Measurements from ENCODE around the gene ITPRIP.

Gene ITPRIP

DNA sequence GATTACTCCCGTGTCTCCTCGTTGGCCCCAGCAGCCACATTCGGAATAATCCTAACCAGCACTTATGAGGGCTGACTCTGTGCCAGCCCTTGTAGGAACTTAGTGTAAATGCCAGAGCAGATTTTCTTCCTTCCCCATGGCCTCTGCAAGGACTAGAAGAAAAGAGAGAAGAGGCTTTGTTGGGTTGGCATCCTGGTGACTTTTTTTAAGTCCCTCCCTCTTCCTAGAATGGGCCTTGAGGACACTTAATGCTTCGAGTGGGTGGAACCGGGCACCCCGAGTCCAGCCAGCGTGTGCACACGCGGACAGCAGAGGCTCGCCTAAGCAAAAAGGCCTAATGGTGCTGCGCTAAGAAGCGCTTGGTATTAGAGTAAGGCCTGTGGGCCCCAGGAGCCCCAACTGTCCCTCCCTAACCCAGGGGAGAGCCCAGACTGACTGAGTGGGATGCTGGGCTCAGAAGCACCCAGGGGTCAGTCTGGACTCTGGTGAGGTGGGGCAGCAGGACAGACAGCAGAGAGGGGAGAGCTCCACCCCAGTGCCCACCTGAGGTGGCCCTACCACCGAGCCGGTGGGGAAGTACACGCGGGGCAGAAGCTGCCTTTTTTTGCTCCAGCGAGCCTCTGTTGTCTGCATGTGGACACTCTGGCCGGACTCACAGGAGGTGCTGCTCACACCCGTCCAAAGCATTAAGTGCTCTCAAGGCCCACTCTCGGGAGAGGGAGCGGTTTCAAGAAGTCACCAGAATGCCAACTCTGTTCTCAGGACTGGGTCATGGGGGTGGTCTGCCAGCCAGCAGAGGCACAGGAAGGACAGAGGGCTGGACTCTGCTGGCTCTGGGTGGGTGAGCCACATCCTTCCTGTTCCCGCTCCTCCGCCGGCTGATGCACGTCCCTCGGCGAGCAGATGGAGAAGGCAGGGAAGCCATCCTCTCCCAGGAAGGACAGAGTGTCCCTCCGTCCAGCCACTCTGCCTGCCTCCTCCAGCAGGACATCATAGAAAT lies 12.5 kb downstream of the ITPRIP start:
- no peaks in the 10 kb centered on the region for H3K27me3 ChIP-seq (ENCODE audit: control insufficient read depth in 1 of 2, insufficient read depth in 2 of 2, low read length in 2 of 2)
- no peaks in the 10 kb centered on the region for H3K9me3 ChIP-seq (ENCODE audit: control insufficient read depth in 2 of 2, low read length in 2 of 2)
- H3K4me3 ChIP-seq (ENCODE audit: low read length in 2 of 2): peak overlapping the region in 1 of 2 donors; percentile 22
- peak overlapping the region; percentile 23 to 29 for H3K9ac ChIP-seq (ENCODE audit: low read length in 2 of 2)
- H3K4me1 ChIP-seq (ENCODE audit: control insufficient read depth, insufficient read depth, low read length): peaks cover 87% of the 10 kb centered on the region
- peaks cover 0 to 2% of the 10 kb centered on the region in 2 donors for H3K36me3 ChIP-seq (ENCODE audit: control insufficient read depth in 2 of 2, insufficient read depth in 2 of 2, low read length in 2 of 2)
- peak overlapping the region; percentile 58 for H3K27ac ChIP-seq (ENCODE audit: low read length)

DNA sequence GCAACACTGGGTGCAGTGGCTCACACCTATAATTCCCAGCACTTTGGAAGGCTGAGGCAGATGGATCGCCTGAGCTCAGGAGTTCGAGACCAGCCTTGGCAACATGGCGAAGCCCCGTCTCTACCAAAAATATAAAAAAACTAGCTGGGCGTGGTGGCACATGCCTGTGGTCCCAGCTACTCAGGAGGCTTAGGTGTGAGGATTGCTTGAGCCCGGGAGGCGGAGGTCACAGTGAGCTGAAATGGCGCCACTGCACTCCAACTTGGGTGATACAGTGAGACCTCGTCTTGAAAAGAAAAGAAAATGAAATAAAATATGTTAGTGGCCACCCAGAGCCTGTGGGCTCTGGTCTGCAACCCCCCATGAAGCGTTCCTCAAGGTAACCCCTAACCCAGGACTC lies 13.3 kb downstream of the ITPRIP start:
- Histone ChIP-seq H3K4me1 (ENCODE audit: control insufficient read depth, insufficient read depth, low read length) (peaks cover 82% of the 10 kb centered on the region), H3K9me3 (ENCODE audit: control insufficient read depth in 2 of 2, low read length in 2 of 2) (no peaks in the 10 kb centered on the region), H3K27ac (ENCODE audit: low read length) (peak overlapping the region; percentile 58), H3K9ac (ENCODE audit: low read length in 2 of 2) (peak overlapping the region in 1 of 2 donors; percentile 23), H3K27me3 (ENCODE audit: control insufficient read depth in 1 of 2, insufficient read depth in 2 of 2, low read length in 2 of 2) (no peaks in the 10 kb centered on the region), H3K36me3 (ENCODE audit: control insufficient read depth in 2 of 2, insufficient read depth in 2 of 2, low read length in 2 of 2) (peaks cover 0 to 2% of the 10 kb centered on the region in 2 donors), H3K4me3 (ENCODE audit: low read length in 2 of 2) (no peak overlapping the region)

DNA sequence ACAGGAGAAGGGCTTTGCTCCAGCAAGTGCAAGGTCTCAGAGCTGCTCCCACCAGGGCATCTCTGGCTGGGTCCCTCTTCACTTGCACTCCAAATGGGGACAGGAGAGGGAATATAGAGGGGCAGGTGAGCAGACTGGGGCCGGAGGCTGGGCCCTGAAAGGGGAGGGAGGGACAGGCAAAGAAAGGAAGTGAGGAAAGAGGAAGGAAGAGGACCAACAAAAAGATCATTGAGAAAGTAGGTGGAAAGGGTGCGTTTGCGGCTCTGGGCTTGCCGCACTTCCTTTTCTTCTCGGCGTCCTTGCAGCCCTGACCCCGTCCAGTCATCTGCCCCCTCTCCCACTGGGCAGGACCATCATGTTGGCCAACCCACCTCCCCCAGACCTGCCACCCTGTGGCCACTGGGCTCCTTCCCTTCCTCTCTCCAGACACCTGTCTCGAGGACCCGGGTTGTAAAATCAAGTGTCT lies 14.0 kb downstream of the ITPRIP start:
- Histone ChIP-seq H3K9ac (ENCODE audit: low read length in 2 of 2) (no peak overlapping the region), H3K4me1 (ENCODE audit: control insufficient read depth, insufficient read depth, low read length) (peaks cover 82% of the 10 kb centered on the region), H3K27me3 (ENCODE audit: control insufficient read depth in 1 of 2, insufficient read depth in 2 of 2, low read length in 2 of 2) (no peaks in the 10 kb centered on the region), H3K36me3 (ENCODE audit: control insufficient read depth in 2 of 2, insufficient read depth in 2 of 2, low read length in 2 of 2) (peaks cover 0 to 2% of the 10 kb centered on the region in 2 donors), H3K9me3 (ENCODE audit: control insufficient read depth in 2 of 2, low read length in 2 of 2) (no peaks in the 10 kb centered on the region), H3K27ac (ENCODE audit: low read length) (no peak overlapping the region), H3K4me3 (ENCODE audit: low read length in 2 of 2) (no peak overlapping the region)

DNA sequence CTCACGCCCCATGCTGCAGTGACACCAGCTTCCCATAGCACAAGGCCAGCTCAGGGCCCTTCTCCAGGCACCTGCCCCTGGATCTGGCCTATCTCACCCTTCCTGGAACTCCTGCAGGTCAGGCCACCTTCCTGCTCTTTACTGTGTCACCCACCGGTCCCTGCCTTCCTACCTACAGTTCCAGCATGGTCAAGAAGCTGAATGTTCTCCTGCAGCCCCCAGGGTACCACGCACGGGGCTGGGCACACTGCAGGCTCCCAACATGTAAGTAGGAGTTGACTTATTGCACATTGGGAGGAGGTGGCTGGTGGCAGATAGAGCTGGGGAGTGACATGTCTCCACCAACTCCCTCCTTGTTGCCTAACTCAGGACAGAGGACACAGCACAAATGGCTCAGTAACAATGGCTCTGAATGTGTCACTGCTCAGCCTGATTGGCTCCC lies 14.5 kb downstream of the ITPRIP start:
- no peak overlapping the region for H3K9ac ChIP-seq (ENCODE audit: low read length in 2 of 2)
- no peak overlapping the region for H3K27ac ChIP-seq (ENCODE audit: low read length)
- no peak overlapping the region for H3K4me3 ChIP-seq (ENCODE audit: low read length in 2 of 2)
- H3K9me3 ChIP-seq (ENCODE audit: control insufficient read depth in 2 of 2, low read length in 2 of 2): no peaks in the 10 kb centered on the region
- no peaks in the 10 kb centered on the region for H3K27me3 ChIP-seq (ENCODE audit: control insufficient read depth in 1 of 2, insufficient read depth in 2 of 2, low read length in 2 of 2)
- H3K36me3 ChIP-seq (ENCODE audit: control insufficient read depth in 2 of 2, insufficient read depth in 2 of 2, low read length in 2 of 2): peaks cover 0 to 2% of the 10 kb centered on the region in 2 donors
- H3K4me1 ChIP-seq (ENCODE audit: control insufficient read depth, insufficient read depth, low read length): peaks cover 82% of the 10 kb centered on the region

DNA sequence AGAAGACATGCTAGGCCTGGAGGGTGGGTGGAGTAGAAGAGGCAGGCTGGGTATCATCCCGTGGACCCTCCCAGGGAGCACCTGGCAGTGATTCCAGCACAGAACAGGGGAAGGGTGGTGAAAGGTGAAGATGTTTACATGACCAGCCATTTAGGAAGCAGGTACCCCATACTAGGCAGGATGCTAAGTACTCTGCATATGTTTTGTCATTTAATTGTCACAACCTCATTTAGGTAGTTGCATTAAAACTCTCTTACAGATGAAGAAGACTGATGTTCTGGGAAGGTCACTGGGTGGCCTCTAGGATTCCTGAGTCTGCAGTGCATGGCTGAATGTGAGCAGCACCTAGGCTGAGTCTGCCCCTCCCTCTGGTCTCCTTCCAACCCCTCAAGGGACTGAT lies 15.2 kb downstream of the ITPRIP start:
- H3K27ac ChIP-seq (ENCODE audit: low read length): no peak overlapping the region

DNA sequence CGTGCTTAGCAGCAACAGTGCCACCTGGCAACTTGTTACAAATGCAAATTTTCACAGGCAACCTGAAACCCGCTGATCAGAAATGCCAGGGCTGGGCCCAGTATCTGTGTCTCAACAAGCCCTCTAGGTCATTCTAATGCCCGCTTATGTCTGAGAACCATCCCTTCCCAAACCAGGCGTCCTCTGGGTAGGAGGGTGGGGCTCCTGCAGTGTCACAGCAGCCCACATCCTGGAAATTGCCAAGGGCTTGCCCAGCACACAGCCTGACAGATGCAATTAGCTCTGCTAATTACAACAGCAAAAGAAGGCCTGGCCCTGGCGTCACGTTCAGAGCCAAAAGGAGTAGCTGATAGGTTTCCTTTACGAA lies 15.9 kb downstream of the ITPRIP start:
- H3K4me3 ChIP-seq (ENCODE audit: low read length in 2 of 2): no peak overlapping the region

More for the DNA sequence above, 15.2 kb downstream of the ITPRIP start:
- H3K9me3 ChIP-seq (ENCODE audit: control insufficient read depth in 2 of 2, low read length in 2 of 2): no peaks in the 10 kb centered on the region
- peaks cover 0 to 2% of the 10 kb centered on the region in 2 donors for H3K36me3 ChIP-seq (ENCODE audit: control insufficient read depth in 2 of 2, insufficient read depth in 2 of 2, low read length in 2 of 2)
- no peak overlapping the region for H3K9ac ChIP-seq (ENCODE audit: low read length in 2 of 2)
- no peak overlapping the region for H3K4me3 ChIP-seq (ENCODE audit: low read length in 2 of 2)
- peaks cover 82% of the 10 kb centered on the region for H3K4me1 ChIP-seq (ENCODE audit: control insufficient read depth, insufficient read depth, low read length)
- no peaks in the 10 kb centered on the region for H3K27me3 ChIP-seq (ENCODE audit: control insufficient read depth in 1 of 2, insufficient read depth in 2 of 2, low read length in 2 of 2)

DNA sequence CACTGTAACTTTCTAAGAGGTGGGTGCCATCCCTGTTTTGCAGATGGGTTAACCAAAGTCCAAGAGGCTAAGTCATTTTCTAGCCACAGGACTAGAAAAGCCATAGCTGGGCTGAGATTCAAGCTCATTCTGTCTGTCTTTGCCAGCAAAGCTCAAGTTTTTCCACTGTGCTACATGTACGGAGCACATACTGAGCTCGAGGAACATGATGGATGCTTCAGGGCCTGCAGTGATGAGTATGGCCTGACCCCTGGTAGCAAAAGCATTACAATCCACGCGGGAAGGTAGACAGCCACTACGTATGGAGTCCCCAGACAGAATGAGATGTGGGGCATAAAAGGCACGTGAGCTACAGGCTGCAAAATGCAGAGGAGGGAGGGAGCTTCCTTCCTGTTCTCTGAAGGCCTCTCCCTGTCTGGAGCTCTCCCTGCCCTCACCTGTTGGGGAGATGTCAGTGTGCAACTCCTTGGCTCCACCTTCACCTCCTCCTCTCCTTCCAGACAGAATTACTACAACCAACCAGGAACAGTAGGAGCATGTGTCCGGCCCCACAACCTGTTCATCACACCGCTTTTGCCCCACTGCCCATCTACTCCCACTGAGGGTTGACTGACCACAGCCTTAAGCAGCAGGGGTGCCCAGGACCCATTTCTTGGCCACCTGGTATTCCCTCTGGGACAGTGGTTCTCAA lies 16.4 kb downstream of the ITPRIP start:
- H3K36me3 ChIP-seq (ENCODE audit: control insufficient read depth in 2 of 2, insufficient read depth in 2 of 2, low read length in 2 of 2): peaks cover 0 to 2% of the 10 kb centered on the region in 2 donors
- H3K27ac ChIP-seq (ENCODE audit: low read length): no peak overlapping the region
- H3K27me3 ChIP-seq (ENCODE audit: control insufficient read depth in 1 of 2, insufficient read depth in 2 of 2, low read length in 2 of 2): no peaks in the 10 kb centered on the region
- peaks cover 82% of the 10 kb centered on the region for H3K4me1 ChIP-seq (ENCODE audit: control insufficient read depth, insufficient read depth, low read length)
- no peak overlapping the region for H3K9ac ChIP-seq (ENCODE audit: low read length in 2 of 2)
- H3K4me3 ChIP-seq (ENCODE audit: low read length in 2 of 2): peak overlapping the region in 1 of 2 donors; percentile 15
- no peaks in the 10 kb centered on the region for H3K9me3 ChIP-seq (ENCODE audit: control insufficient read depth in 2 of 2, low read length in 2 of 2)

More for the DNA sequence above, 15.9 kb downstream of the ITPRIP start:
- H3K9me3 ChIP-seq (ENCODE audit: control insufficient read depth in 2 of 2, low read length in 2 of 2): no peaks in the 10 kb centered on the region
- no peaks in the 10 kb centered on the region for H3K27me3 ChIP-seq (ENCODE audit: control insufficient read depth in 1 of 2, insufficient read depth in 2 of 2, low read length in 2 of 2)
- no peak overlapping the region for H3K9ac ChIP-seq (ENCODE audit: low read length in 2 of 2)
- H3K27ac ChIP-seq (ENCODE audit: low read length): no peak overlapping the region
- peaks cover 82% of the 10 kb centered on the region for H3K4me1 ChIP-seq (ENCODE audit: control insufficient read depth, insufficient read depth, low read length)
- peaks cover 0 to 2% of the 10 kb centered on the region in 2 donors for H3K36me3 ChIP-seq (ENCODE audit: control insufficient read depth in 2 of 2, insufficient read depth in 2 of 2, low read length in 2 of 2)

DNA sequence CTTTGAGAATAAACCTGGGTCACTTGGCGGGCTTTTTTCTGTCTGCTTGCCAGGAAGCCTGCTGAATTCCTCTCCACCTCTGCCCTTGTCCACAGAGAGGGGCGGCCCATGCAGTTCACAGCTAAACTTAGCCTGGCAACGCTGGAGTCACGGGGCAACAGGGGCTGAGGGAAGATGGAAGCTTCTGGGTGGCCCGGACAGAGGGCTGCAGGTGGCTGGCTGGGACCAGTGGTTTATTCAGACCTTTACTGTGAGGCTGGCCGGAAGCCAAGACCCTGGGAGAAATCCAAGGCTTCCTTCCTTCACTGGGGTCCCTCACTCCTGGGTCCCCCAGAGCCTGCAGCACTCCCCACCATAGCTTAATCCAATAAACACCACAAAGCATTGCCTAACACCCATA lies 17.0 kb downstream of the ITPRIP start:
- H3K36me3 ChIP-seq (ENCODE audit: control insufficient read depth in 2 of 2, insufficient read depth in 2 of 2, low read length in 2 of 2): peaks cover 0 to 3% of the 10 kb centered on the region in 2 donors
- H3K27ac ChIP-seq (ENCODE audit: low read length): no peak overlapping the region
- H3K9ac ChIP-seq (ENCODE audit: low read length in 2 of 2): no peak overlapping the region
- peaks cover 81% of the 10 kb centered on the region for H3K4me1 ChIP-seq (ENCODE audit: control insufficient read depth, insufficient read depth, low read length)
- H3K27me3 ChIP-seq (ENCODE audit: control insufficient read depth in 1 of 2, insufficient read depth in 2 of 2, low read length in 2 of 2): no peaks in the 10 kb centered on the region
- no peak overlapping the region for H3K4me3 ChIP-seq (ENCODE audit: low read length in 2 of 2)
- no peaks in the 10 kb centered on the region for H3K9me3 ChIP-seq (ENCODE audit: control insufficient read depth in 2 of 2, low read length in 2 of 2)

DNA sequence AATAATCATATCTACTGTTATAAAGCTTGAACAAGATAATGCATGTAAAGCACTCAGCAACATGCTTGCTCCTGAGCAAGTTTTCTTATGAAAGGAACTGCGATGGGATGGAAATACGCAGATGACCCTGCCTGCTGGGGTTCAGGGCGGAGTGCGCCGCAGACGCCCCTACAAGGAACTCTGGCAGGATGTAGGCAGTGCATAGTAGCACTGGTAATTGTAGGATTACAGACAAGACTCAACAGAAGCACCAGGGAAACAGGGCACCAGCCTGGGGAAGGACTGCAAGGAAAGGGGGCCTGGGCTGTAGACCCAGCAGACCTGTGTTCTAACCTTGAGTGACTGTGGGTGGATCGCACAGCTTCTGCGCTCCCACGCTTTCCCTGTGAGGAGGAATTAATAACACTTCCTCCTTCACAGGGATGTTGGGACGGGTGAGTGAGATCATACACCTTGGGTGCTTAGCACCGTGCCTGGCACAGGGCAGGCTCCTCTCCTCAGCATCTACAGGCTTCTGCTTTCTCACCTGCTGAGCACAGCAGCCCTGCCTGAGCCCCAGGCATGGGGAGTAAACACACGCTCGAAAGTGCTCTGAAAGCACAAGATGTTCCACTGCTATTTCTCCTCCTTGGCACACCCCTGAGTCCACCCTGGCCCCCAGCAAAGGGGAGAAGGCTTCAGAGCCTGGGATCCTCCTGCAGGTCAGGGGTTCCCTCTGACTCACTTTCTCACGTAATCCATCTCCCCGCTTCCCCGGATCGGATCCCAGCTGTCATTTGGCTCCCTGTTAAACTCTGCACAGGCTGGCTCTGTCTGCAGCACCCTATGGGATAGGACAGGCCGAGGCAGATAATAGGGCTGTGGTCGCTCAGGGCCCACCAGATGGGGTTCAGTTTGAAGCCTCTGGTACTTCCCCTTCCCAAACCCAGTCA lies 19.2 kb downstream of the ITPRIP start:
- Histone ChIP-seq H3K9ac (ENCODE audit: low read length in 2 of 2) (no peak overlapping the region), H3K9me3 (ENCODE audit: control insufficient read depth in 2 of 2, low read length in 2 of 2) (no peaks in the 10 kb centered on the region), H3K36me3 (ENCODE audit: control insufficient read depth in 2 of 2, insufficient read depth in 2 of 2, low read length in 2 of 2) (peaks cover 15% of the 10 kb centered on the region in 2 donors), H3K4me1 (ENCODE audit: control insufficient read depth, insufficient read depth, low read length) (peaks cover 69% of the 10 kb centered on the region), H3K27me3 (ENCODE audit: control insufficient read depth in 1 of 2, insufficient read depth in 2 of 2, low read length in 2 of 2) (no peaks in the 10 kb centered on the region), H3K4me3 (ENCODE audit: low read length in 2 of 2) (peak overlapping the region in 1 of 2 donors; percentile 29), H3K27ac (ENCODE audit: low read length) (no peak overlapping the region)

DNA sequence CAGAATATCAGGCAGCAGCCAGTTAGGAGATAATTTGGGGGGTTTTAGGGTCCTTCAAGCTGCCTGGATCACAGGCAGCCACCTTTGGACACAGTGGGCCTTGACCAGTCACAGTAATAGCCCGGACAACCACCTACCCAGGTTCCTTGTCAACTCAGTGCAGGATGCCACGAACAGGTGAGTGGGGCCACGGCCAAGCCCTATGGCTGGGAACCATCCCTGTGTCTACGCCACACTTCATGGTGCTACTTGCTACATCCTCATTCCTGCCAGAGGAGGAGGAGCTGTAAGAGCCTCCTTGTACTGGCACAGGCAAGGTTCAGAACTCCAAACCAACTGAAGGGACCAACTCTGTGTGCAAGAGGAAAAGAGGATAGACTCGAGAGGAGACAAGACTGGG lies 19.9 kb downstream of the ITPRIP start:
- peaks cover 61% of the 10 kb centered on the region for H3K4me1 ChIP-seq (ENCODE audit: control insufficient read depth, insufficient read depth, low read length)
- no peak overlapping the region for H3K27ac ChIP-seq (ENCODE audit: low read length)
- no peaks in the 10 kb centered on the region for H3K27me3 ChIP-seq (ENCODE audit: control insufficient read depth in 1 of 2, insufficient read depth in 2 of 2, low read length in 2 of 2)
- no peaks in the 10 kb centered on the region for H3K9me3 ChIP-seq (ENCODE audit: control insufficient read depth in 2 of 2, low read length in 2 of 2)
- H3K9ac ChIP-seq (ENCODE audit: low read length in 2 of 2): no peak overlapping the region
- H3K4me3 ChIP-seq (ENCODE audit: low read length in 2 of 2): no peak overlapping the region
- H3K36me3 ChIP-seq (ENCODE audit: control insufficient read depth in 2 of 2, insufficient read depth in 2 of 2, low read length in 2 of 2): peaks cover 22 to 23% of the 10 kb centered on the region in 2 donors
